Osteocyte (in vitro differentiated cells): Measurements from ENCODE around the gene NRCAM. TPM values are rescaled to one million over a fixed set of nuclear protein-coding genes. Genes with fewer than 3 reads are reported as not detected.

Experiments
- DNase-seq: peaks from one replicate; pipeline ENCODE4 v3.0.0; 2021; ENCODE audit warnings: mixed read lengths; ENCODE audit not compliant: unreplicated experiment; ENCODE audit errors: extremely low spot score
- H3K27ac Mint-ChIP-seq: one replicate; pipeline ENCODE4 v1.8.0; 2021; ENCODE audit warnings: mild to moderate bottlenecking, mixed read lengths; ENCODE audit not compliant: unreplicated experiment
- H3K27me3 Mint-ChIP-seq: one replicate; pipeline ENCODE4 v1.8.0; 2021; ENCODE audit warnings: mixed read lengths; ENCODE audit not compliant: unreplicated experiment
- H3K36me3 Mint-ChIP-seq: one replicate; pipeline ENCODE4 v1.8.0; 2021; ENCODE audit warnings: mixed read lengths; ENCODE audit not compliant: unreplicated experiment
- H3K4me1 Mint-ChIP-seq: one replicate; pipeline ENCODE4 v1.8.0; 2021; ENCODE audit warnings: mixed read lengths; ENCODE audit not compliant: unreplicated experiment
- H3K4me3 Mint-ChIP-seq: one replicate; pipeline ENCODE4 v1.8.0; 2021; ENCODE audit warnings: mild to moderate bottlenecking, moderate library complexity, mixed read lengths; ENCODE audit not compliant: unreplicated experiment
- H3K9me3 Mint-ChIP-seq: one replicate; pipeline ENCODE4 v1.8.0; 2021; ENCODE audit warnings: mixed read lengths; ENCODE audit not compliant: unreplicated experiment
- CTCF ChIP-seq: fragments of 200-600 bp; sonication (generic); IDR thresholded peaks from 2 replicates; pipeline ENCODE4 v1.5.0; 2021; ENCODE audit warnings: antibody characterized with exemption, mild to moderate bottlenecking, moderate library complexity
- total RNA-seq: library from RNA; stranded (reverse); gene quantifications from 2 replicates; pipeline ENCODE4 v1.2.1, GENCODE V29; 2021

The NRCAM gene
- total RNA-seq, 1 donor from 2014 or later: 81.8 TPM

DNA sequence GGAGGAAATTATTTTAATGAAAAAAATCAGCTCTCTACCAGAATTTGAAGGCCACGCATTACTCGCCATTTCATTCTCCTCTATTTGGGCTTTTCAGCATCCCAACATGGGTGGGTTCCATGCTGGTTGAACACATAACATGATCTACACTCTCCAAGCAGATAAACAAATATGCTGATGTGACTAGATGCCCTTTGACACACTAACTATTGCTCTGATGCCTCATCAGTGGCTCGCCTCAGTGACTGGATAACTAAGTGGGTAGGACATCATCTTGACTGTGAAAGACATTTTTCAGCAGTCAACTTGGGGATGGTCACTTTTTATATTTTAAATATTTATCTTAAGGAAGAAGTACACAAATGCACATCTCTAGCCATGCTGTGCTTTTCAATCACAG is 212.1 kb downstream of the NRCAM start:
- no peak for TF ChIP-seq CTCF
- Mint-ChIP-seq H3K27ac (no peak overlapping the region), H3K4me3 (no peak overlapping the region), H3K4me1 (peaks cover 17% of the 10 kb centered on the region), H3K9me3 (no peaks in the 10 kb centered on the region), H3K27me3 (no peaks in the 10 kb centered on the region), H3K36me3 (no peaks in the 10 kb centered on the region)
- DNase-seq: no peak

- Mint-ChIP-seq H3K4me1 (peaks cover 16% of the 10 kb centered on the region), H3K27me3 (no peaks in the 10 kb centered on the region), H3K36me3 (no peaks in the 10 kb centered on the region), H3K9me3 (no peaks in the 10 kb centered on the region), H3K27ac (no peak overlapping the region), H3K4me3 (no peak overlapping the region)
- no peak for DNase-seq
- TF ChIP-seq CTCF: no peak
Observed at GRCh38 chr7:108239501-108240225, 216.6 kb downstream of the NRCAM start.

DNA sequence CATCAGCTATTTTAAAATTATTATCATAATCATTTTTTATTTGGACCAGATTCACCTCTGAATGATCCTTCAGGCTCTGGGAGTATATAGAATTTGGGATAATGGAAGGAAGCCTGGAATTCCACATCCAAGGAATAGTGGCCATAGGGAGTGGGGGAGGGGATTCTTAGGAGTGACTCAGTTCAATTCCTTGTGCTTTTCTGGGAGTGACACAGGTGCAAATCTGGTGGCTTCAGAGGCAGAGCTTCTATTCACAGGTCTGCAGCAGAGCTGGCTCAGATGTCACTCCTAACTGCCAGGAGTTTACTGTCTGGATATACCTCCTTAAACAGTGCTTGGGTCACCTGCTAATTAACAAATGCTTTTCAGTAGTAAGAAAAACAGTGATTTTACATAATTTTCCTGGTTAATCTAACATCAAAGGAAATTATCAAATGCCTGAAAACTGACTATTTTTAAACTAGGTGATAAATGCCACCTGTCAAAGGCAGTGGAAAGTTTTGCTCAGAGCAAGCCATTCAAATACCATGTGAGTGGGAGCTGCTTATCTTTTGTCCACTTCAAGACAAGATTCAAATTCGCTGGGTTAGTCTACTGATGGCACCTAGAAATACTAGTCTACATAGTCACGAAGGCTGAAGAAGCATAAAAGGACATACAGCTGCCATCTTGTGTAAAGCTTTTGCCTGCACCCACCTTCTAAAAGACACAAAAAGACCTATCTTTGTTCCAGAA is 219.4 kb downstream of the NRCAM start:
- no peak for TF ChIP-seq CTCF
- Mint-ChIP-seq H3K27ac (no peak overlapping the region), H3K4me1 (peaks cover 30% of the 10 kb centered on the region), H3K27me3 (no peaks in the 10 kb centered on the region), H3K9me3 (no peaks in the 10 kb centered on the region), H3K36me3 (peaks cover 3% of the 10 kb centered on the region), H3K4me3 (no peak overlapping the region)
- no peak for DNase-seq

DNA sequence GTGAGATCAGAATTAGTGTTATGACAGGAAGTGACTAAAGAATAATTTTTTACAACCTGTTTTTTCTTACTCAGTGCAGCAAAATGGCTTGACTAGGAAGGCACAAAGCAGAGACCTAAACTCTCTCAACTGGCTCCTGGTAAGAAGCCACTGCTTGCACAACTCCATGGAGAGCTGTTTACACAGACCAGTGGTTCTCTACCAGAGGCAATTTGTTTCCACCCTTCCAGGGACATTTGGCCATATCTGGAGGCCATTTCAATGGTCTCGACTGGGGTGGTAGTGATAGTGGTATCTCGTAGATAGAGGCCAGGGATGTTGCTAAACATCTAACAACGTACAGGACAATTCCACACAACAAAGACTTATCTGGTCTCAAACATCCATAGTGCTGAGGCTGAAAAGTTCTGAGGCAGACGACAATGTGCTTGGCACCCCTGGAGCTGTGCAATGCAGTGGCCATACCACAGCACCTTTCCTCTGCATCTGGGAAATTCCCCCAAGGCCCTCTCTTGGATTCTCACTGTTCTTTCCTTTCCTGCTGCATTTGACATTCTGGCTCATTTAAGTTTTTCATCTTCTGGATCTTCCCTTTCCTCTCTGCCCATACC is 220.7 kb downstream of the NRCAM start:
- no peak for DNase-seq
- Mint-ChIP-seq H3K9me3 (no peaks in the 10 kb centered on the region), H3K27me3 (no peaks in the 10 kb centered on the region), H3K4me1 (peaks cover 31% of the 10 kb centered on the region), H3K4me3 (no peak overlapping the region), H3K36me3 (peaks cover 7% of the 10 kb centered on the region), H3K27ac (peak overlapping the region; percentile 29)
- TF ChIP-seq CTCF: no peak

DNA sequence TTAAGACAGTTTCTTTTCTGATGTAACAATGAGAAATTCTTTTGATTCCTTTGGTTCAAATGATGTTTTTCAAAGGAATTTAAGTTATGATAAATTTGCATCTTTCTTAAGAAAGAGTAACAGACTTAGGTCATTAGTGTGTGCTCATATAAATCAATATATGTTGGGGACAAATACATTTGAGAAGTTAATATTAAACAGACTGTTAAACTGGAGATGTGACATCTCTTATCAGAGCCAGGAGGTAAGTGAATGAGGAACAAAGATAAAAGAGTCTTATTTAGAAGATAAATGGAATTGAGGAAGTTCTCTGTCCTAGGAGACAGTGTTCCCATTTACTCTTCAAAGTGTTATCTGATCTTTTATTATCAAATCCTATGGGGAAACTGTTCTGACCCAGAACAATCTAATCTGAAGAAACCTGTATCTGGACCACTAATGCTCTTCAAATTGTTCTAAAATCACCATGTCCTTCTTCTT is 221.2 kb downstream of the NRCAM start:
- DNase-seq: no peak
- H3K27ac Mint-ChIP-seq: peak overlapping the region; percentile 29
- TF ChIP-seq CTCF: no peak
- no peaks in the 10 kb centered on the region for H3K27me3 Mint-ChIP-seq
- peaks cover 12% of the 10 kb centered on the region for H3K36me3 Mint-ChIP-seq
- H3K4me3 Mint-ChIP-seq: no peak overlapping the region
- peaks cover 31% of the 10 kb centered on the region for H3K4me1 Mint-ChIP-seq
- no peaks in the 10 kb centered on the region for H3K9me3 Mint-ChIP-seq
